ENCODE data around the gene ALPL. TPM values are rescaled to one million over a fixed set of nuclear protein-coding genes. Genes with fewer than 3 reads are reported as not detected.
"Not testable (repeated sequence)": the region's sequence is repeated elsewhere in the genome, so short reads cannot be mapped to it uniquely, and the experiment has no call there.

Gene ALPL
- total RNA-seq, 1 experiment from 2014 or later, result 84.8 TPM

- Histone ChIP-seq H3T11ph (ENCODE audit: low read length) (no peak overlapping the region), H2BK120ac (ENCODE audit: low read depth, low read length, poor library complexity, severe bottlenecking) (no peak overlapping the region), H4K5ac (ENCODE audit: insufficient read length, low read depth, low read length) (no peak overlapping the region), H3K79me1 (ENCODE audit: insufficient read depth, low read depth, low read length, poor library complexity, severe bottlenecking) (no peaks in the 10 kb centered on the region), H3K23ac (ENCODE audit: insufficient read length, low read depth, low read length) (no peak overlapping the region), H4K91ac (ENCODE audit: insufficient read length, low read depth, low read length) (no peak overlapping the region), H2BK5ac (ENCODE audit: insufficient read length, low read length) (no peak overlapping the region), H3K18ac (ENCODE audit: insufficient read length, low read depth, low read length) (no peak overlapping the region), H3K4ac (ENCODE audit: low read depth, low read length) (no peak overlapping the region), H4K20me1 (ENCODE audit: control insufficient read depth, insufficient read depth, insufficient read length) (no peaks in the 10 kb centered on the region), H2AK5ac (ENCODE audit: insufficient read length, low read length) (no peak overlapping the region), H3K9me3 (ENCODE audit: control insufficient read depth, low read depth, low read length) (no peaks in the 10 kb centered on the region), H3K27me3 (ENCODE audit: insufficient read depth, low read length) (no peaks in the 10 kb centered on the region), H3K14ac (ENCODE audit: insufficient read depth, low read length) (no peak overlapping the region), H2BK20ac (ENCODE audit: low read depth, low read length, poor library complexity, severe bottlenecking) (no peak overlapping the region), H2BK15ac (ENCODE audit: low read depth, low read length) (no peak overlapping the region), H3K9ac (ENCODE audit: extremely low read depth, insufficient read length, low read length) (no peak overlapping the region), H3K4me1 (ENCODE audit: insufficient read depth, low read length) (no peaks in the 10 kb centered on the region), H3K79me2 (ENCODE audit: insufficient read depth, low read length) (no peaks in the 10 kb centered on the region), H3K23me2 (ENCODE audit: insufficient read length, low read depth, low read length, poor library complexity, severe bottlenecking) (no peaks in the 10 kb centered on the region), H3K56ac (ENCODE audit: insufficient read length, low read depth, low read length) (no peak overlapping the region), H3K27ac (ENCODE audit: insufficient read length, low read depth, low read length) (no peak overlapping the region), H2BK12ac (ENCODE audit: insufficient read length, low read depth, low read length) (no peak overlapping the region), H4K8ac (replicated peaks; ENCODE audit: insufficient read length, low read depth, low read length) (no peak overlapping the region), H3K4me2 (ENCODE audit: insufficient read depth, insufficient read length, low read length) (no peak overlapping the region), H2AFZ (ENCODE audit: low read length) (no peak overlapping the region)
- Mint-ChIP-seq H3K4me3 (no peak overlapping the region), H3K27ac (no peak overlapping the region), H3K4me1 (peaks cover 9 to 12% of the 10 kb centered on the region in 2 experiments; a peak in 3 of 4 replicates), H3K36me3 (ENCODE audit: insufficient read depth in 1 of 3, low read depth in 3 of 3) (peaks cover 0 to 19% (median 0%) of the 10 kb centered on the region in 3 experiments; a peak in 5 of 7 replicates), H3K27me3 (ENCODE audit: low read depth) (no peaks in the 10 kb centered on the region), H3K9me3 (no peaks in the 10 kb centered on the region)
- no CpG with 5 or more reads among the region's 8 CpGs for WGBS (ENCODE audit: extremely low coverage, insufficient read length, low lambda C conversion rate)
- TF ChIP-seq CTCF (conservative IDR thresholded peaks at IDR 0.05), result no peak
- no peak for DNase-seq
Observed at GRCh38 chr1:21565285-21565684, 56.1 kb downstream of the ALPL start.

GRCh38 chr1:21566361-21566760 lies 57.1 kb downstream of the ALPL start:
- not testable (repeated sequence) for H4K5ac ChIP-seq (ENCODE audit: insufficient read length, low read depth, low read length); H3K56ac ChIP-seq (ENCODE audit: insufficient read length, low read depth, low read length); H3K9me3 Mint-ChIP-seq; H3K4me2 ChIP-seq (ENCODE audit: insufficient read depth, insufficient read length, low read length); H2BK12ac ChIP-seq (ENCODE audit: insufficient read length, low read depth, low read length); H3K4me3 Mint-ChIP-seq; H2BK20ac ChIP-seq (ENCODE audit: low read depth, low read length, poor library complexity, severe bottlenecking); H4K20me1 ChIP-seq (ENCODE audit: control insufficient read depth, insufficient read depth, insufficient read length); H3K9ac ChIP-seq (ENCODE audit: extremely low read depth, insufficient read length, low read length); H3K36me3 Mint-ChIP-seq (ENCODE audit: insufficient read depth in 1 of 3, low read depth in 3 of 3); H3K79me2 ChIP-seq (ENCODE audit: insufficient read depth, low read length); DNase-seq; H4K8ac ChIP-seq (replicated peaks; ENCODE audit: insufficient read length, low read depth, low read length); H3K23ac ChIP-seq (ENCODE audit: insufficient read length, low read depth, low read length); H3K9me3 ChIP-seq (ENCODE audit: control insufficient read depth, low read depth, low read length); H3K27ac ChIP-seq (ENCODE audit: insufficient read length, low read depth, low read length); H2BK5ac ChIP-seq (ENCODE audit: insufficient read length, low read length); H2BK120ac ChIP-seq (ENCODE audit: low read depth, low read length, poor library complexity, severe bottlenecking); H3K4me1 ChIP-seq (ENCODE audit: insufficient read depth, low read length); H4K91ac ChIP-seq (ENCODE audit: insufficient read length, low read depth, low read length); H3K14ac ChIP-seq (ENCODE audit: insufficient read depth, low read length); H3K27me3 ChIP-seq (ENCODE audit: insufficient read depth, low read length); H3K79me1 ChIP-seq (ENCODE audit: insufficient read depth, low read depth, low read length, poor library complexity, severe bottlenecking); H3K4ac ChIP-seq (ENCODE audit: low read depth, low read length); H3K27ac Mint-ChIP-seq; H3K23me2 ChIP-seq (ENCODE audit: insufficient read length, low read depth, low read length, poor library complexity, severe bottlenecking); H2BK15ac ChIP-seq (ENCODE audit: low read depth, low read length); H3T11ph ChIP-seq (ENCODE audit: low read length); H3K18ac ChIP-seq (ENCODE audit: insufficient read length, low read depth, low read length); H2AK5ac ChIP-seq (ENCODE audit: insufficient read length, low read length); H2AFZ ChIP-seq (ENCODE audit: low read length); H3K27me3 Mint-ChIP-seq (ENCODE audit: low read depth)
- H3K4me1 Mint-ChIP-seq, result peaks cover 9 to 12% of the 10 kb centered on the region in 2 experiments; a peak in 3 of 4 replicates
- WGBS (ENCODE audit: extremely low coverage, insufficient read length, low lambda C conversion rate), result no CpG with 5 or more reads among the region's 15 CpGs
